Activated CD8-positive, alpha-beta T cell treated with anti-CD3 and anti-CD28 coated beads for 36 hours (primary cell): ENCODE data around the gene TMEM179. TPM values are rescaled to one million over a fixed set of nuclear protein-coding genes. Genes with fewer than 3 reads are reported as not detected.

Experiments
- ATAC-seq: fragments of 200-7000 bp; cut with Tn5 transposase; one replicate; pipeline ENCODE4 v1.10.0; 2021; ENCODE audit warnings: mild to moderate bottlenecking, moderate library complexity
- CTCF ChIA-PET: fragments of 350-600 bp; sonication (Branson Sonifier 250); formaldehyde crosslinking; loops from one replicate; lab custom pipeline; 2021; ENCODE audit warnings: antibody characterized with exemption; lab: Charles Lee
- POLR2A ChIA-PET: fragments of 350-600 bp; sonication (Branson Sonifier 250); formaldehyde crosslinking; loops from one replicate; lab custom pipeline; 2021; ENCODE audit warnings: antibody characterized with exemption; lab: Charles Lee
- DNase-seq: peaks from one replicate; pipeline ENCODE4 v3.0.0-alpha.2; 2020
- H3K27ac Mint-ChIP-seq: one replicate; pipeline ENCODE4 v1.8.0; 2021; ENCODE audit warnings: mild to moderate bottlenecking, mixed read lengths
- H3K27me3 Mint-ChIP-seq: one replicate; pipeline ENCODE4 v1.8.0; 2021; ENCODE audit warnings: mixed read lengths
- H3K36me3 Mint-ChIP-seq: one replicate; pipeline ENCODE4 v1.8.0; 2021; ENCODE audit warnings: low read depth, mixed read lengths
- H3K4me1 Mint-ChIP-seq: one replicate; pipeline ENCODE4 v1.8.0; 2021; ENCODE audit warnings: low read depth, mixed read lengths
- H3K4me3 Mint-ChIP-seq: one replicate; pipeline ENCODE4 v1.8.0; 2021; ENCODE audit warnings: mild to moderate bottlenecking, moderate library complexity, mixed read lengths
- H3K9me3 Mint-ChIP-seq: one replicate; pipeline ENCODE4 v1.8.0; 2021; ENCODE audit warnings: mixed read lengths
- intact Hi-C: fragments of 100-400 bp; cut with micrococcal nuclease; formaldehyde crosslinking; loops from one replicate; pipeline ENCODE4 v1.10.0; 2022
- total RNA-seq, 2 experiments: library from RNA; stranded (reverse); gene quantifications; one replicate each; pipeline ENCODE4 v1.2.3, GENCODE V29; 2021
- TF ChIP-seq, protein P1 (sequence below): fragments of 200-600 bp; IDR thresholded peaks from one replicate; pipeline ENCODE4 v1.8.0; 2022; ENCODE audit warnings: antibody characterized with exemption, mild to moderate bottlenecking

Gene TMEM179
- total RNA-seq, 2 experiments from 2014 or later = not detected

DNA sequence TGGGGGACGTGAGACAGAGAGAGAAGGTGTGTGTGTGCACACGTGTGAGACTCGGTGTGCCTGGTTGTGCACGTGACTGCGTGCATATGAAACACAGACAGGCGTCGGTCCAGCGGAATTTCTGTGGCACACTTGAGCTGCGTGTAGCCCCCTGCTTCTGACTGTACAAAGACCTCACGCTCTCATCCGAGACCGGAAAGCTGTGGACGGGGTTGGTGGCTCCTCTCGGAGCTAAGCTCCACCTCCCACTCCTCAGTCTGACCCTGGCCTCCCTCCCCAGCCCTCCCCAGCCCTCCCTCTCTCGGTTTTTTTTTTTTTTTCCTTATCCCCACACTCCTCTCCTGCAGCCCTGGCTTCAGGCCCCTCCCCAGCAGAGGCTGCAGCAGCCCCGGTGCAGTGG, 33.3 kb downstream of the TMEM179 start:
- Mint-ChIP-seq H3K27me3 (no peaks in the 10 kb centered on the region), H3K4me3 (no peak overlapping the region), H3K9me3 (no peaks in the 10 kb centered on the region), H3K4me1 (no peaks in the 10 kb centered on the region), H3K27ac (no peak overlapping the region), H3K36me3 (no peaks in the 10 kb centered on the region)
- intact Hi-C loops = no loop called here
- DNase-seq (no peak), ATAC-seq (no peak)
- ChIA-PET POLR2A (interaction anchor here (0.6 kb wide), 1 partner anchor 22 kb away, joined by 3 read pairs; no protein-coding TSS in a partner anchor), CTCF (no interaction called here)
- TF ChIP-seq, protein P1, sequence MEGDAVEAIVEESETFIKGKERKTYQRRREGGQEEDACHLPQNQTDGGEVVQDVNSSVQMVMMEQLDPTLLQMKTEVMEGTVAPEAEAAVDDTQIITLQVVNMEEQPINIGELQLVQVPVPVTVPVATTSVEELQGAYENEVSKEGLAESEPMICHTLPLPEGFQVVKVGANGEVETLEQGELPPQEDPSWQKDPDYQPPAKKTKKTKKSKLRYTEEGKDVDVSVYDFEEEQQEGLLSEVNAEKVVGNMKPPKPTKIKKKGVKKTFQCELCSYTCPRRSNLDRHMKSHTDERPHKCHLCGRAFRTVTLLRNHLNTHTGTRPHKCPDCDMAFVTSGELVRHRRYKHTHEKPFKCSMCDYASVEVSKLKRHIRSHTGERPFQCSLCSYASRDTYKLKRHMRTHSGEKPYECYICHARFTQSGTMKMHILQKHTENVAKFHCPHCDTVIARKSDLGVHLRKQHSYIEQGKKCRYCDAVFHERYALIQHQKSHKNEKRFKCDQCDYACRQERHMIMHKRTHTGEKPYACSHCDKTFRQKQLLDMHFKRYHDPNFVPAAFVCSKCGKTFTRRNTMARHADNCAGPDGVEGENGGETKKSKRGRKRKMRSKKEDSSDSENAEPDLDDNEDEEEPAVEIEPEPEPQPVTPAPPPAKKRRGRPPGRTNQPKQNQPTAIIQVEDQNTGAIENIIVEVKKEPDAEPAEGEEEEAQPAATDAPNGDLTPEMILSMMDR = no peak

DNA sequence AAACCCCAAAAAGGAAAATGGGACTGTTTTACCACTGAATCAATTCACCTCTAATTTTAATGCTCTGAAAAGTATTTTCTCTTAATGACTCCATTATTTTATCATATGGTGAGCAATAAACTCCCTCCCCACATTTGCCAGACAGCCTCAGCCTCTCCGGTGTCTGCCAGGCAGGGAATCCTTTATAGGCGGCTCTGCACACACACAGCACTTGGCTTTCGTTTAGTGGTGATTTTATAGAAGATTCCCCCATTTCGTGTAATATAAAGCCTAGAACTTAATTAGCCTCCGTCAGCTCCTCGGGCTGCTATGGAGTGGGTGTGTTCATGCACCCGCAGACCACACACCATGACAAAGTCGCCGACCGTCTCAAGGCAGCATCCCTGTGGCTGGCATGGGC, 35.1 kb downstream of the TMEM179 start:
- no peak for ATAC-seq
- CTCF ChIA-PET = no interaction called here
- intact Hi-C loops = loop anchor here (10.0 kb wide), 1 partner anchor 425 kb away; no protein-coding TSS in a partner anchor
- TF ChIP-seq, protein P1 = no peak
- Mint-ChIP-seq H3K4me3 (no peak overlapping the region), H3K36me3 (no peaks in the 10 kb centered on the region), H3K27me3 (peaks cover 6% of the 10 kb centered on the region), H3K9me3 (no peaks in the 10 kb centered on the region), H3K27ac (no peak overlapping the region), H3K4me1 (no peaks in the 10 kb centered on the region)
- POLR2A ChIA-PET = no interaction called here
- DNase-seq = no peak

DNA sequence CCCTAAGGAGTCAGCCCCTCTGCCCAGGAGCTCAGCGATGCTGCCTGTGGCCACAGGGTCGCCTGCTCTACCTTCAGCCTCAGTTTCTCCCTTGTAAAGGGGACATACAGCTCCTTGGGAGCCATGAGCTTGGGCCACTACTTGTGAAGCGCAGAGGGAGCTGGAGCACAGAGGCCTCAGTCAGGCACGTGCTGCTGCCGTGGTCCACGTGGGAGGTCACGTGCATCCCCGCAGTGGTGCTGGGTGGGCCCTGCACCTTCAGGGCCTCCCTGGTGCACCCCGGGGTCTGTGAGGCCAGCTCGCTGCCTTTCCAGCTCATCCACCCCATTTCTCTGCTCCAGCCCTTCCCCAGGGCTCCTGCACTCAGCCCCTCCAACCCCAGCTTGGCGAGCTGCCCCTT, 36.0 kb downstream of the TMEM179 start:
- no peak overlapping the region for H3K4me3 Mint-ChIP-seq
- DNase-seq (no peak), ATAC-seq (no peak)
- no peaks in the 10 kb centered on the region for H3K9me3 Mint-ChIP-seq
- no peaks in the 10 kb centered on the region for H3K36me3 Mint-ChIP-seq
- CTCF ChIA-PET = no interaction called here
- peaks cover 8% of the 10 kb centered on the region for H3K27me3 Mint-ChIP-seq
- POLR2A ChIA-PET = no interaction called here
- no peaks in the 10 kb centered on the region for H3K4me1 Mint-ChIP-seq
- no peak overlapping the region for H3K27ac Mint-ChIP-seq
- intact Hi-C loops = loop anchor here (10.0 kb wide), 1 partner anchor 424 kb away; no protein-coding TSS in a partner anchor
- TF ChIP-seq, protein P1 = no peak

DNA sequence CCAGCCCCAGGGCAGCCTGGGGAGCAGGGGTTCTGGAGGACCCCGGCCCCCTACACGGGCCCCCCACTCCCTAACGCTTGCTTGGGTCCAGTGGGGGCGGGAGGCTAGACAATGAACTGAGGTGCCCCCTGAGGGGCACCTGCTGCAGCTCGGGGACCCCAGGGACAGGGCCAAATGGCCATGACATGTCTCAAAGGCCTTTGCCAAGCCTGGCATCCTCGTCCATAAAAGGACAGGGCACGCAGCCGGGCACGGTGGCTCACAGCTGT, 36.7 kb downstream of the TMEM179 start:
- TF ChIP-seq, protein P1 = no peak
- DNase-seq = no peak
- intact Hi-C loops = loop anchor here (10.0 kb wide), 1 partner anchor 423 kb away; no protein-coding TSS in a partner anchor
- POLR2A ChIA-PET = no interaction called here
- Mint-ChIP-seq H3K36me3 (no peaks in the 10 kb centered on the region), H3K4me3 (no peak overlapping the region), H3K9me3 (no peaks in the 10 kb centered on the region), H3K4me1 (no peaks in the 10 kb centered on the region), H3K27ac (no peak overlapping the region), H3K27me3 (peaks cover 8% of the 10 kb centered on the region)
- no peak for ATAC-seq
- CTCF ChIA-PET = no interaction called here

DNA sequence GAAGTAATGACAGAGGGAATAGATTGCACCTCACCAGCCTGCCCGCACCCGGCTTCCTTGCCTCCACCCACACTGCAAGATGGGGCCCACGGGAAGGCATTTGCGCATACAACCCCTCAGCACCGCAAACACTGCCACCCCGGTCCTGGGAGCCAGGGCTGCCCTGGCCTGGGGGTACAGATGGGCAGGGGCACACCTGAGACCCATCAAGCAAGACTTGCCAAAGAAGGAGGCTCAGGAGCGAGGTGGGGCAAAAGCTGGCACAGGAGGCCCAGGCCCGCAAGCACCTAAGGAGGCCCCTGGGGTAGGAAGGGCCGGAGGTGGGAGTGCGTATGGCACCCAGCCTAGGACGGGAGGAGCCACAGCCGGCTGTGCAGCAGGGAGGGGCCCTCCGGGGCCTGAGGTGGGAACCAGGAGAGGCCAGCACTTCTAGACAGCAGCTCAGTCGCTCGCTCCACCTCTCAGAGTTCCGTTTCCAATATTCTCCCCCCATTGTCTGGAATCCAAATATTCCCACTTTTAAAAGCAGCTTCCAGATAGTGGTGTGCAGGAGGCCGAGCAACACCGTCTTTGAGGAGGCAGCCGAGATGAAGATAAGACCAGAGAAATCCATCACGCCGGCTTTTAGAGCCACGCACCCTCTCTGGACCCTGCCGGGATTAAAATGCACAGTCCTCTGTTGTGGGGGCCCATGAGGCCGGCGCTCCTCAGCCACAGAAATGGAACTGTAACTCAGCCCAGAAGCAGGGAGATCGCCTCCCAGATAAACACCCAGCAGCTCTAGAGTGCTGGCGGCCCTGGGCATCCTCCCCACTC, 37.2 kb downstream of the TMEM179 start:
- ATAC-seq (no peak), DNase-seq (no peak)
- TF ChIP-seq, protein P1 = no peak
- Mint-ChIP-seq H3K9me3 (no peaks in the 10 kb centered on the region), H3K4me3 (no peak overlapping the region), H3K27ac (no peak overlapping the region), H3K4me1 (no peaks in the 10 kb centered on the region), H3K27me3 (peaks cover 8% of the 10 kb centered on the region), H3K36me3 (no peaks in the 10 kb centered on the region)
- ChIA-PET POLR2A (interaction anchor here (0.5 kb wide), 1 partner anchor 11 kb away, joined by 3 read pairs; no protein-coding TSS in a partner anchor), CTCF (no interaction called here)
- intact Hi-C loops = loop anchor here (10.0 kb wide), 1 partner anchor 423 kb away; no protein-coding TSS in a partner anchor
